Endothelial cell of umbilical vein (primary cell): ENCODE measurements around the gene TSPEAR.

ENCODE experiments used
- EZH2 ChIP-seq: IDR thresholded peaks from 2 replicates; pipeline ENCODE4 v1.6.1; 2012; ENCODE audit warnings: borderline replicate concordance, low read depth, mild to moderate bottlenecking, moderate library complexity, low read length, inconsistent platforms; ENCODE audit not compliant: severe bottlenecking
- FOS ChIP-seq: IDR thresholded peaks from 2 replicates; pipeline ENCODE4 v1.6.1; 2011; ENCODE audit warnings: mild to moderate bottlenecking, low read length, moderate library complexity, borderline replicate concordance; ENCODE audit not compliant: insufficient read depth
- JUN ChIP-seq: IDR thresholded peaks from 2 replicates; pipeline ENCODE4 v1.6.1; 2011; ENCODE audit warnings: borderline replicate concordance, low read depth; ENCODE audit not compliant: insufficient read length, insufficient read depth
- MYC ChIP-seq: IDR thresholded peaks from one replicate; pipeline ENCODE4 v1.6.1; 2011; ENCODE audit warnings: mild to moderate bottlenecking, low read depth, low read length
- POLR2A ChIP-seq: IDR thresholded peaks from 2 replicates; pipeline ENCODE4 v1.6.1; 2012; ENCODE audit warnings: low read depth, mild to moderate bottlenecking, control low read depth, low read length
- POLR2AphosphoS5 ChIP-seq: IDR thresholded peaks from 2 replicates; pipeline ENCODE4 v1.6.1; 2012; ENCODE audit warnings: low read depth, mild to moderate bottlenecking, control low read depth, low read length, moderate library complexity; ENCODE audit not compliant: insufficient read depth
- TF ChIP-seq, protein P1 (sequence below), 2 donors: IDR thresholded peaks; 1 replicate in 1 of 2; 2 replicates in 1 of 2; pipeline ENCODE4 v1.5.1; 2011; ENCODE audit warnings: low read length in 2 of 2, mild to moderate bottlenecking in 2 of 2, moderate library complexity in 2 of 2, control low read depth in 1 of 2, inconsistent platforms in 1 of 2, low read depth in 1 of 2; ENCODE audit not compliant: insufficient read depth in 1 of 2; ENCODE audit errors: extremely low read depth in 1 of 2
- TF ChIP-seq, protein P2 (sequence below): IDR thresholded peaks from 2 replicates; pipeline ENCODE4 v1.6.1; 2011; ENCODE audit not compliant: insufficient read depth, insufficient read length

- TF ChIP-seq, protein P1, sequence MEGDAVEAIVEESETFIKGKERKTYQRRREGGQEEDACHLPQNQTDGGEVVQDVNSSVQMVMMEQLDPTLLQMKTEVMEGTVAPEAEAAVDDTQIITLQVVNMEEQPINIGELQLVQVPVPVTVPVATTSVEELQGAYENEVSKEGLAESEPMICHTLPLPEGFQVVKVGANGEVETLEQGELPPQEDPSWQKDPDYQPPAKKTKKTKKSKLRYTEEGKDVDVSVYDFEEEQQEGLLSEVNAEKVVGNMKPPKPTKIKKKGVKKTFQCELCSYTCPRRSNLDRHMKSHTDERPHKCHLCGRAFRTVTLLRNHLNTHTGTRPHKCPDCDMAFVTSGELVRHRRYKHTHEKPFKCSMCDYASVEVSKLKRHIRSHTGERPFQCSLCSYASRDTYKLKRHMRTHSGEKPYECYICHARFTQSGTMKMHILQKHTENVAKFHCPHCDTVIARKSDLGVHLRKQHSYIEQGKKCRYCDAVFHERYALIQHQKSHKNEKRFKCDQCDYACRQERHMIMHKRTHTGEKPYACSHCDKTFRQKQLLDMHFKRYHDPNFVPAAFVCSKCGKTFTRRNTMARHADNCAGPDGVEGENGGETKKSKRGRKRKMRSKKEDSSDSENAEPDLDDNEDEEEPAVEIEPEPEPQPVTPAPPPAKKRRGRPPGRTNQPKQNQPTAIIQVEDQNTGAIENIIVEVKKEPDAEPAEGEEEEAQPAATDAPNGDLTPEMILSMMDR (IDR thresholded peaks at IDR 0.05; ENCODE audit: extremely low read depth in 1 of 2, insufficient read depth in 1 of 2, low read depth in 1 of 2, low read length in 2 of 2) = no peak
- TF ChIP-seq POLR2A = no peak
- no peak for TF ChIP-seq EZH2
- no peak for TF ChIP-seq FOS
- no peak for TF ChIP-seq POLR2AphosphoS5
- no peak for TF ChIP-seq JUN
- TF ChIP-seq MYC = no peak
- TF ChIP-seq, protein P2, sequence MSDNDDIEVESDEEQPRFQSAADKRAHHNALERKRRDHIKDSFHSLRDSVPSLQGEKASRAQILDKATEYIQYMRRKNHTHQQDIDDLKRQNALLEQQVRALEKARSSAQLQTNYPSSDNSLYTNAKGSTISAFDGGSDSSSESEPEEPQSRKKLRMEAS = no peak
These were observed 192.7 kb downstream of the TSPEAR start for GRCh38 chr21:44518686-44519085.
